ENCODE results near the gene ATG4B. TPM values are rescaled to one million over a fixed set of nuclear protein-coding genes. Genes with fewer than 3 reads are reported as not detected.
"Not testable (repeated sequence)": the region's sequence is repeated elsewhere in the genome, so short reads cannot be mapped to it uniquely, and the experiment has no call there.

Gene ATG4B
- total RNA-seq, 4 donors from 2014 or later: 61.8 to 146 (median 87.2) TPM

DNA sequence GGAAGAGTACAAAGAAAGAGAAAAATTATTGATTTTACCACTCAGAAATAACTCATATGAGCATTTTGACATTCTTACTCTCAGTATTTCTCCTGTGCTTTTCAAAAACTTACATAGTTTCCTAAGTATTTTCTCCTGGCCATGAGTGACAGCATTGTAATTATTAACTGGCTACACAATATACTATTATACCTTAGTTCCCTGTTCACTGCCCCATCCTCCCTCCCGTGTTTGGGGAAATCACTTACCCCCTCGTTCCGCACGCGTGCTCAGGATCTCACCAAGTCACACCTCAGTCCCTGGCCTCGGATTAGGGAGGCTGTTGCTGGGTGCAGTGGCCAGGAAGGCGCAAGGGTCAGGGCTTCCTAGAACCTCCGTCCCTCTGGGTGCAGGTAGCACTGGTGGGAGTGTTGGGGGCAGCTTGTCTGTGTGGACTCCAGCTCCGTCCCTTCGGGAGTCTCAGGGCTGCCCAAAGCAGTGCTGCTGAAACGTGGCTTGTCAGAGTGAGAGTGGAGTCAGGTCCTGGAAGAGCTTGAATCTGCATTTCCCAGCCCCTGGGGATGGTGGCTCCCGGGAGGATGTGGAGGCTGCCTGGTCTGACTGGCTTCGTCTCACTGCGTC is 23.2 kb downstream of the ATG4B start:
- Histone ChIP-seq H3K27me3 (no peaks in the 10 kb centered on the region), H3K9me3 (no peaks in the 10 kb centered on the region), H3K27ac (no peak overlapping the region), H3K4me3 (no peak overlapping the region), H3K36me3 (peaks cover 3 to 79% (median 7%) of the 10 kb centered on the region in 3 donors), H3K4me1 (no peaks in the 10 kb centered on the region)
- 91 to 93% methylated on average over 11 to 14 of the region's 14 CpGs for whole genome bisulfite sequencing, 2 donors
- DNase-seq (ENCODE audit: low spot score in 2 of 2): no peak
- TF ChIP-seq POLR2A (IDR thresholded peaks at IDR 0.05) (no peak), EP300 (IDR thresholded peaks at IDR 0.05) (no peak)
- TF ChIP-seq, protein P1, sequence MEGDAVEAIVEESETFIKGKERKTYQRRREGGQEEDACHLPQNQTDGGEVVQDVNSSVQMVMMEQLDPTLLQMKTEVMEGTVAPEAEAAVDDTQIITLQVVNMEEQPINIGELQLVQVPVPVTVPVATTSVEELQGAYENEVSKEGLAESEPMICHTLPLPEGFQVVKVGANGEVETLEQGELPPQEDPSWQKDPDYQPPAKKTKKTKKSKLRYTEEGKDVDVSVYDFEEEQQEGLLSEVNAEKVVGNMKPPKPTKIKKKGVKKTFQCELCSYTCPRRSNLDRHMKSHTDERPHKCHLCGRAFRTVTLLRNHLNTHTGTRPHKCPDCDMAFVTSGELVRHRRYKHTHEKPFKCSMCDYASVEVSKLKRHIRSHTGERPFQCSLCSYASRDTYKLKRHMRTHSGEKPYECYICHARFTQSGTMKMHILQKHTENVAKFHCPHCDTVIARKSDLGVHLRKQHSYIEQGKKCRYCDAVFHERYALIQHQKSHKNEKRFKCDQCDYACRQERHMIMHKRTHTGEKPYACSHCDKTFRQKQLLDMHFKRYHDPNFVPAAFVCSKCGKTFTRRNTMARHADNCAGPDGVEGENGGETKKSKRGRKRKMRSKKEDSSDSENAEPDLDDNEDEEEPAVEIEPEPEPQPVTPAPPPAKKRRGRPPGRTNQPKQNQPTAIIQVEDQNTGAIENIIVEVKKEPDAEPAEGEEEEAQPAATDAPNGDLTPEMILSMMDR (IDR thresholded peaks at IDR 0.05): no peak

DNA sequence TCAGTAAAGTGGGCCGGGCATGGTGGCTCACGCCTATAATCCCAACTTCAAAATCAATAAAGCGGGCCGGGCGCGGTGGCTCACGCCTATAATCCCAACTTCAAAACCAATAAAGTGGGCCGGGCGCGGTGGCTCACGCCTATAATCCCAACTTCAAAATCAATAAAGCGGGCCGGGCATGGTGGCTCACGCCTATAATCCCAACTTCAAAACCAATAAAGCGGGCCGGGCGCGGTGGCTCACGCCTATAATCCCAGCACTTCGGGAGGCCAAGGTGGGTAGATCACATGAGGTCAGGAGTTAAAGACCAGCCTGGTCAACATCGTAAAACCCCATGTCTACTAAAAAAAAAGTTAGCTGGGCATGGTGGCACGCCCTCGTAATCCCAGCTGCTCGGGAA is 25.2 kb downstream of the ATG4B start:
- not testable (repeated sequence) for H3K27me3 ChIP-seq; DNase-seq (ENCODE audit: low spot score in 2 of 2); H3K27ac ChIP-seq; H3K9me3 ChIP-seq; H3K4me3 ChIP-seq; H3K4me1 ChIP-seq
- H3K36me3 ChIP-seq: peaks cover 3 to 74% (median 21%) of the 10 kb centered on the region in 3 donors
- WGBS, 2 donors: 87 to 90% methylated on average over 24 of the region's 24 CpGs

DNA sequence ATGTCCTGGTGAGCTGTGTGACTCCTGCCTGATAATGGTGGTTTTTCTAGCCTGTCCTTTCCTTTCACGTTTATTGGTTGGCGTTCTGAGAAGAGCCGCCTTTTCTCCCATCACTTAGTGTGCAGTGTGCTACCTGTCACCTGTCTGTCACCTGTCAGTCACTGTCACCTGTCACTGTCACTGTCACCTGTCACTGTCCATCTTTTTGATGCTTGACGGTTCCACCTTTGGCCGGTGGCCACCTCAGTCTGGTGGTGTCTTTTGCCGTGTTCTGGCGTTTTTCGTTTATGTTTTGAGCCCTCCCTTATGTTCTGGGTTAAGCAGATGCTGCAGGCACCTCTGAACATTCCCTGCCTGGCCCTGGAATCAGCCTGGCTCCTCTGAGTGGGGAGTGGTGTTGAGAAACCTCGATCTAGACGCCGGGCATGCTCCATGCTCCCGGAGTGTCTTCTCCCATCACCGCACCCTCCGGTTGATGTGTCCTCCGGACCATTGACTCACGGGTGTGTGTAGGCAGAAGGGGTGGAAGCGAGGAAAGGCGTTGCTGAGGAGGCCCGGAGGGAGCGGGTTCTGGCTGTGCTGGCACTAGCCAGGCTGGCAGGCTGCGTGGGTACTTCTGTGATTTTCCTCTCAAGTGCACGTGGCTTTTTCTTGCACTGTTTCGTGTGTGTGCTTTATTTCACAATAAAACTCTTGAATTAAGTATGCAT is 28.4 kb downstream of the ATG4B start:
- Histone ChIP-seq H3K9me3 (no peaks in the 10 kb centered on the region), H3K4me3 (no peak overlapping the region), H3K27me3 (no peaks in the 10 kb centered on the region), H3K4me1 (no peaks in the 10 kb centered on the region), H3K36me3 (peaks cover 0 to 74% (median 32%) of the 10 kb centered on the region in 3 donors), H3K27ac (peak overlapping the region in 1 of 4 donors; percentile 67)
- DNase-seq (ENCODE audit: low spot score in 2 of 2): no peak
- WGBS, 2 donors: 82 to 83% methylated on average over 23 of the region's 23 CpGs
- TF ChIP-seq EP300 (IDR thresholded peaks at IDR 0.05) (no peak), POLR2A (IDR thresholded peaks at IDR 0.05) (no peak)

DNA sequence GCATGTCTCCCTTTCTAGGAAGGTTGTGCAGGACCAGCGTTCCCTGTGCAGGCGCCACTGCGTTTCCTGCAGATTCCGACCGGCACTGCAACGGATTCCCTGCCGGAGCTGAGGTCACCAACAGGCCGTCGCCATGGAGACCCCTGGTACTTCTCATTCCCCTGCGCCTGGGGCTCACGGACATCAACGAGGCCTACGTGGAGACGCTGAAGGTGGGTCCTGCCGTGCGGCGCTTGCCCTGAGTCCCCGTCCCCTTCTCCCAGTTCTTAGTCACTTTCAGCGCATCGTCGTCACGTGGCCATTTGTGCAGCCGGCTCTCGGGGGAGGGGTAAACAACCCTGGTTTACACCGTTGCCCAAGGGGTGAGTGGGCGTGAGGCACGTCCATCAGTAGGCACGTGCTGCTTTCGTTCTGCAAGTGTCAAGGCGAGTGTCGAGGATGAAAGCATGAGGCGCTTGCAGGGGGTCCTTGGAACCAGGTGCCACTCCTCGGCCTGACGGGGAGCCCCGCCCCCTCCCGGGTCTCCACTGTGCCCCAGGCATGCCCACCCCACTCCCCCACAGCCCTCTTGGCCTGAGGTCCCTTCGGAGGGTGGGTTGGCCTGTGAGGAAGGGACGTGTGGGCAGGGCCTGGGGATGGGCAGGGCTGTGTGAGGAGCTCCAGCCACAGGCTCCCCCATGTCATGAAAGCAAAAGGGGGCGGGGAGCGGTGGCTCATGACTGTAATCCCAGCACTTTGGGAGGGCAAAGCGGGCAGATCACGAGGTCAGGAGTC is 29.3 kb downstream of the ATG4B start:
- Histone ChIP-seq H3K27me3 (no peaks in the 10 kb centered on the region), H3K4me3 (no peak overlapping the region), H3K36me3 (peaks cover 0 to 74% (median 27%) of the 10 kb centered on the region in 3 donors), H3K27ac (no peak overlapping the region), H3K9me3 (no peaks in the 10 kb centered on the region), H3K4me1 (no peaks in the 10 kb centered on the region)
- DNase-seq (ENCODE audit: low spot score in 2 of 2): no peak
- WGBS, 2 donors: 56 to 66% methylated on average over 36 to 42 of the region's 42 CpGs
- TF ChIP-seq, protein P1 (IDR thresholded peaks at IDR 0.05): no peak
- TF ChIP-seq EP300 (IDR thresholded peaks at IDR 0.05): no peak
- TF ChIP-seq POLR2A (IDR thresholded peaks at IDR 0.05): no peak

DNA sequence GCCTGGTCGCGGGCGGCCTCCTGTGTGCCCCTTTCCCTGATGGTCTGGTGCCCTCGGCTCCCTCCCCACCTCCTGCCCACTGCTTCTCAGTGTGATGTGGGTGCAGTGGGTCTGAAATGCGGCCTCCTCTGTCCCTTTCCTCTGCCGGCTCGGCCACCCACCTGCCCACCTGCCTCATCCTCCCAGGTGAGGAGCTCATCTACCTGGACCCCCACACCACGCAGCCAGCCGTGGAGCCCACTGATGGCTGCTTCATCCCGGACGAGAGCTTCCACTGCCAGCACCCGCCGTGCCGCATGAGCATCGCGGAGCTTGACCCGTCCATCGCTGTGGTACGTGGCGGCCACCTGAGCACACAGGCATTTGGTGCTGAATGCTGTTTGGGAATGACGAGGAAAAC is 30.9 kb downstream of the ATG4B start:
- no peak overlapping the region for H3K4me3 ChIP-seq
- 92 to 94% methylated on average over 21 of the region's 21 CpGs for WGBS, 2 donors
- TF ChIP-seq EP300 (IDR thresholded peaks at IDR 0.05): no peak
- H3K9me3 ChIP-seq: no peaks in the 10 kb centered on the region
- no peak for DNase-seq (ENCODE audit: low spot score in 2 of 2)
- H3K4me1 ChIP-seq: no peaks in the 10 kb centered on the region
- H3K36me3 ChIP-seq: peaks cover 0 to 77% (median 25%) of the 10 kb centered on the region in 3 donors
- H3K27ac ChIP-seq: no peak overlapping the region
- H3K27me3 ChIP-seq: no peaks in the 10 kb centered on the region

DNA sequence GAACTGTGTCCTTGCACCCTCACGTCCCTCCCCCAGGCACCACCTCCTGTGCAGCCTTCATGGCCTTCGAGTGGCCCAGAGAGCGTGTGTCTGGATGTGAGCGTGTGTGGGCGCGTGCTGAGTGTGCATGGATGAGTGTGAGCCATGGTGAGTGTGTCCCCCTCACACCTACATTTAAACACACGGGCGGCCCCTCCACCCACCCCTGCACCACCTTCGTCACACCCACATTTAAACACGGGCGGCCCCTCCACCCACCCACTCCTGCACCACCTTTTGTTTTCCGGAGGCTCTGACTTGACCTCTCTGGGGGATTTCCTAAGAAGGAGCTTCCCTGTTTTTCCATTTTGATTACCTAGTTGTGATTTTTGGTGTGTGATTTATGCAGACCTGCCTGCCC is 31.3 kb downstream of the ATG4B start:
- no peaks in the 10 kb centered on the region for H3K4me1 ChIP-seq
- peaks cover 0 to 77% (median 25%) of the 10 kb centered on the region in 3 donors for H3K36me3 ChIP-seq
- WGBS, 2 donors: 76 to 86% methylated on average over 12 of the region's 12 CpGs
- TF ChIP-seq EP300 (IDR thresholded peaks at IDR 0.05) (no peak), POLR2A (IDR thresholded peaks at IDR 0.05) (no peak)
- TF ChIP-seq, protein P1 (IDR thresholded peaks at IDR 0.05): no peak
- no peaks in the 10 kb centered on the region for H3K27me3 ChIP-seq
- no peak overlapping the region for H3K4me3 ChIP-seq
- DNase-seq (ENCODE audit: low spot score in 2 of 2): no peak
- H3K9me3 ChIP-seq: no peaks in the 10 kb centered on the region
- no peak overlapping the region for H3K27ac ChIP-seq
